GM19043 (cell line): ENCODE data around the gene ZMIZ1.
A peak's percentile ranks its signal among the peaks of the same experiment; 100 is the strongest.

Experiments used
- ATAC-seq: cut with Tn5 transposase; IDR thresholded peaks from one replicate; pipeline ENCODE4 v1.9.1; 2021; ENCODE audit warnings: low read depth; ENCODE audit not compliant: unreplicated experiment

The ZMIZ1 gene

DNA sequence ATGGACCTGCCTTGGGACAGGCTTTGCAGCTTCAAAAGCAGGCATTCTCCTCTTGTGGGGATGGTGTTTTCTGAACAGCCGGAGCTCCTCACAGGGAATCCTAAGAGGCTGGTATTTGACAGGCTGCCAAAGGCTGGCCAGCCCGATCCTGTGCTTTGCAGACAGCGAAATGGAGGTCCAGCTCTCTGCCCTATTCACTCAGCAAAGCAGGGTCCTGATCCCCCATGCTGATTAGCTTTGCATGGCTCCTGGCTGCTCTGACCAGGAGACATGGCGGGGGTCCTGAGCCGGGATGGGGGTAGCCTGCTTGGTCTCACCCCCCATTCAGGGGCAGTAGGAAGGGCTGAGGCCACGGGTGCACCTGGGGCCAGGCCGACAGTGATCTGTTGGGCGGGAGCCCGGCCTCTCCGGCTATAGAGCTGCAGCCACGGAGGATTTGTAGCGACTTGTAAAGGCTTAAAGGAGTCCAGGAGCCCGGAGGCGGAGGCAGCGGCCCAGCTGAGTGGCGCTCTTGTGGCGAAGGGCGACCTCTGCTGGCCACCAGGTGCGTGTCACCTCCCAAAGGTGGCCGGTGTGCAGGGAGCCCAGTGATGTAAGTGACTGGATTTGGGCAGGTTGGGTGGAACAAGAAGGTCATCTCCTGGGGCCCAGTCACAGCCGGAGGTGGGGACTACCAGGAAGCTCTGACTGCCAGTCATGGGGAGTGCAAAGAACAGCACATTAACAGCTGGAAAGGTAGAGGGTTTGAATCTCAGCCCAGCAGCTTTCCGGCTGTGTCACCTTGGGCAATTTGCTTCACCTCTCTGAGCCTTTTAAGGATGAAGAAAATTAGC lies 126.5 kb downstream of the ZMIZ1 start:
- ATAC-seq: peak; percentile 73

DNA sequence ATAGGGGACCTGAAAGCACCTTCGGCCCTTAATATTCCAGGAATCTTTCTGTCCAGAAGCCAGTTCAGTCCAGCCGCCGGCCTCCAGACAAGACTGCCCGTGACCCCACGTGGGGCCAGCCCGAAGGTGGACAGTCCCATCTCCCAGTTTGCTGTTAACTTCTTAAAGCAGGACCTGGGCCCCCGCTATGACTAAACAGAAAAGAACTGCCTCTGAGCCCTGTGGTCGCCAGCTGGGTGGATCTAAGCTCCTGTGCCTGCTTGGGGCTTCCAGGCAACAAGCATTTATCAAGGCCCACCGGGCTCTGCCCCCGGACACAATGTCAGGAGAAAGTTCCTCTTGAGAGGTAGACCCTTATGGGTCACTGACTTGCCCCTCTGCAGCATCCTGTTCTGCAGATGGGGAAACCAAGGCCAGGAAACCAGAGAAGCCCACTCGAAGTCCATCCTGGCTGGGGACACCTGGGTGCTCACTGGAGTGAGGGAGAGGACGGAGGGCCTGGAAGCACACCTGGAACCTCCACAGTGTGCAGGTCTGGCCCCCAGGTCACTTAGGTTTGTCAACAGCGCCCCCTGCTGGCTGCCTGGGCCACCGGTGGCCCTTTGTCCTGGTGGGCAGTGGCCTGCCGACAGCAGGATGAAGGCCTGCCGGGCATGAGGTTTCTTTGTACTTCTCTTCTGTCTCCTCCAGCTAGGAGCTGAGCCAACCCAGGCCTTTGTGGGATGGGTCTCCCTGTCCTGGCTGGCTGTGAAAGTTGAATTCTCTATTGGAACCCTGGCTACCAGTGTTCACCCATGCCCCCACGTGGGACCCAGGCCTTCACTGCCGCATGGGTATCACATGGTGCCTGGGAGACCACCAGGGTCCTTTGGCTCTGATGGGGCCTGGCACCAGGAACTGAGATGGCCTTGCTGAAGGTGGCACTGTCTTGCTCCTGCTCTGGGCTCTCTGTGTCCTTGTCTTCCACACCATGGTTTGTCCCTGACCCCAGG lies 128.0 kb downstream of the ZMIZ1 start:
- ATAC-seq: peak; percentile 45

DNA sequence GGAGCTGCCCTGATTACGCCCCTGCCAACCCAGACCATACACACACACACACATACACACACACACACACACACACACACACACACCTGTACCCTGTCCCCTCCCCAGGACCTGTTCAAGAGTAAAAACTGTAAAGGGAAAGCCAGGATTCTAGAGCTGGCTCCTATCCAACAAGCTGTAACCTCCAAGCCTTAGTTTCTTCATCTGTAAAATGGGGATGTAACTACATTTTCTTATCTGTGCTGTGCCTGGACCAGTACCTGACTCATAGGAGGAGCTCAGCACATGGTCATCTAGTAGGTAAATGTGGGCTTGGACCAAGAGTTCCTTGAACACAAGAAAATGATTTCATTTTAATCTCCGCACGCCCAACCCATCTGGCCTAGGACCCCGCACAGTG lies 128.8 kb downstream of the ZMIZ1 start:
- no peak for ATAC-seq

DNA sequence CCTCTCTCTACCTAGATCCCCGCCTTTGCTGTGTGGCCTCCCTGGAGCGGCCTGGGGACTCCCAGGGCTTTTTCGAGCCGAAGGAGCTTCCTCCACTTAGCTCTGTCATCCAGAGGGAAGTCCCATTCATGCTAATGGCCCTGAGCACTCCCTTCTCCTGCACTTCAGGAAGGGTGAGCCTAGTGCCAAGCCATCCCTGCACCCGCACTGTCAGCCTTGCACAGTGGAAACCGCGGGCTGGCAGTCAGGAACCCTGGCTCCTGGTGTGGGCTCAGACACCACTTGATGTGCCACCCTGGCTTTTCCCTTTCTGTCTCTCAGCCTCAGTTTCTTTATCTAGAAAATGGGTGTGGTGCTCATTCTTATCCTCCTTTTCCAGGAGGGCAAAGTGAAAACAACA lies 131.6 kb downstream of the ZMIZ1 start:
- ATAC-seq: no peak

DNA sequence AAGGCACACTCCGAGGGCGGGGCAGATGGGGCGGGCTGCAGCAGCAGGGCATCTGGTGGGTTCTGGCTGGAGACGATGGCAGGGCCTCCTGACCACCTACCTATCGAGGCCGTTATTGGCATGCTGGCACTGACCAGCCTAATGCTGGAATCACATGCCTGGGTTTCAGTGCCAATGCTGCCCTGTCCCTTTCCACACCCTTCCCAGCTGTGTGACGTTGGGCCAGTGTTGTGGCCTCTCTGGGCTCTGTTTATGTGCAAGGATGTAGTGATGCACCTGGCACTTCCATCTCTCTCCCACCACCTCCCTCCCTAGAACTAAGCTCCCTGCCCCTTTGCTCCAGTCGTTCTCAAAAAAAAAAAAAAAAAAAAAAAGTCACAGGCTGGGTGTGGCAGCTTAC lies 132.9 kb downstream of the ZMIZ1 start:
- no peak for ATAC-seq

DNA sequence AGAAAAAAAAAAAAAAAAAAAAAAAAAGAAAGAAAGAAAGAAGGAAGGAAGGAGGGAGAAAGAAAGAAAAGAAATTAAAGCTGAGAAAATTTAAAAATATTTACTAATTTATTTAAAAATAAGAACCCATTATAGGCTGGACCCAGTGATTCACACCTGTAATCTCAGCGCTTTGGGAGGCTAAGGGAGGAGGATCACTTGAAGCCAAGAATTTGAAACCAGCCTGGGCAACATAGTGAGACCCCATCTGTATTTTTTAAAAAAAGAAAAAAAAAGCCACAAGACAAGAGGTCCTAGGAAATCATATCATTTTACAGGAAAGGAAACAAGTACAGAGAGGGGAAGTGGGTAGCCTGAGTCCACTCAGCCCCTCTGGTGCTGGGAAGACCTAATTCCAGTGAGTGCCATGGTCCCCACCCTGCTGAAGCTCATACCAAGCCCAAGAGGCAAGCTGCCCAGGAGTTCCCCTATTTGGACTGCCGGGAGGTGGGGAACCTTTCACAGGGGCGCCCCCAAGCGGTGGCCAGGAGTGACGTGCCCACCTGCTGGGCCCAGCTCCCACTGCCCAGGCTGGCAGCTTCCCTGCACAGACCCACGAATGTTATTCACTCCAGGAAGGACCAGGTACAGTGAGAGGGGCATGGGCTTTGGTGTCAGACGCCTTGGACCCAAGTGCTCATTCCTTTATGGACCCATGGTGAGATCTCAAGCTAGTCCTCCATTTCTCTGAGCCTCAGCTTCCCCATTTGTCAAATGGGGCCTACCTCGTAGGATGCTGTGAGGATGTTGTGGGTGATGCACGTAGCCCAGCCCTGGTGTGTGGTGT lies 133.6 kb downstream of the ZMIZ1 start:
- no peak for ATAC-seq

DNA sequence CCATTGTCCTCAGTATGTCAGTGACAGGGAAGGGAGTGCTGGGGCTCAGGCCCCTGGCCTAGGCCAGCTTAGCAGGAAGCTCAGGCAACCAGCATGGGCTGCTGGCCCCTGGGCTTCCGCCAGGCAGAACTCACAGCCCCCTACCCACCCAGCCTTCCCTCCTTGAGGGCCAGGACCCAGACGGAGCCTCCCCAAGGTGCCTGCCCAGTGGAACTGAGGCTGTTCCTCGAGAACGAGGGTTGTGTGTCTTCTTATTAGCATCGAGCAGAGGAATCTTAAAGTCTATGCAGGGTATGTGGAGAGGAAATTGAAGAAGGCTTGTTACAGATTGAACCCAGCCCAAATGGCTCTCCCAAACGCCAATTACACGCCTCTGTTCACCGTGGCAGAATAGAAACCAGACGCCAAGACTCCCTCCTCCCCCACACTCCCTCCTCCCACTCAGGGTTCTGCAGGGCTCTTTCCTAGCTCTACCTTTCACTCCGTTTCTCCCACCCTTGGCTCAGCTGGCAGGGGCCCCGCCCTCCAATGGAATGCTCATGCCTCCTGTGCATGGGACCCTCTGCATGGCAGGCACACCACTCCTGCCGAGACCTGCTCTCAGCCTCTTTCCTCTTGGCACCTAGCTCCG lies 134.4 kb downstream of the ZMIZ1 start:
- no peak for ATAC-seq

DNA sequence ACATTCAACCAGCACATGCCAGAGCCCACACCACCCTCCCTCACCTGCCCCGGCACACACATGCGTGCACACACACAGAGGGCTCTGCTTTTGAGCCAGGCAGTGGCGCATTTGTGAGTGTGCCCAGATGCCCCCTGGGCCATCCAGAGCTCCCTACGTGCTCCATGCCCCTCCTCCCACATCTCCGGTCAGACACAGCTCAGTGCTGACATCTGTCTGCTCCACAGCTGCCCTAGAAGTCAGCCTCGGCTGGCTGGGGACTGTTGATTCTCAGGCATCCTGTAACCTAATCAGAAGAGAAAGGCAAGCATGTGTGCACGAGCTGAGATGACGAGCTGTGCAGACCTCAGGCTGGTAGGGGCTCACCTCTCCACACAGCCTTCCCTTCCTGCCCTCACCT lies 135.1 kb downstream of the ZMIZ1 start:
- no peak for ATAC-seq

DNA sequence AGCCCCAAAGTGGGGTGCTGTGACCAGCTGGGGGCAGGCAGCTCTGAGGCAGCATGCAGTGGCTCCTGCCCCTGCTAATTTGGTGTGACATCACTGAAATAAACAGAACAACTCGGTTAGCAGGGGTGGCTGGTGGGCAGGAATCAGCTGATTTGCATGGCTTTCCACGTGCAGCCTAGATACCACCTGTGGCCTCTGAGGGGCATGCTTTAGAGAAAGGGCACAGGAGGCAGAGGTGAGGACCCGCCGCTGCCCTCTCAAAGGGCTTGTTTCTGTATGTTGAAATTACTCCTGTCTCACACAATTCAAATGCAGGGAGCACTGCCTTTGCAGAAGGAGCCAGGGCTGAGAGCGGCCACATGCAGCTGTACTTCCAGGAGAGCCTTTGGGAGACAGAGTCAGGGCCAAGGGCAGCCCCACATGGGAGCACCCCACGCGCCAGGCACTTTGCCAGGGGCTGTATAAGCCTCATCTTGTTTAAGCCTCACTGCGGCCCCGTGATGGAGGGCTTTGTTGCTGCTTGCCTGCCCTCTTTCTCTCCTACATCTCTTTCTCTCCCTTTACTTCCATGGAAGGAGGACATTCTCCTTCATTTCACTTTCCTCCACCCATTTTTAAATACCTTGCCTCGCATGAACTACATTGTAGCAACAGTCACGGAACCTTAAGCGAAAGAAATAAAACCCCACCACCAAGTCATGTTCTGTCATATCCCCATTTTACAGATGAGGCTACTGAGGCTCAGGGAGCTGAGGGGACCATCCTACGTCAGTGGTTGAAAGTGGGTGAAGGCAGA lies 137.7 kb downstream of the ZMIZ1 start:
- no peak for ATAC-seq

DNA sequence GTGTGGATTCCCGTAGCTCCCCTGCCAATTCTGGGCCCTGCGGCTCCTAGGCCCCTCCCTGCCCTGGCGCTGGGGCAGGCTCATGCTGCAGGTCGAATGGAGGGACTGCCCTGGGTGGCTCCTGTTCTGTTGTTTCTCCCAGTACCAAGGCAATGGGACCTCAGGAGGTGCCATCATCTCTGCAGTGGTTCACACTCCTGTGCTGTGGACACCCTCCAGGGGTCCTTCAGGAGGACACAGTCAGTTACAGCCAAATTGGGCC lies 138.3 kb downstream of the ZMIZ1 start:
- no peak for ATAC-seq

DNA sequence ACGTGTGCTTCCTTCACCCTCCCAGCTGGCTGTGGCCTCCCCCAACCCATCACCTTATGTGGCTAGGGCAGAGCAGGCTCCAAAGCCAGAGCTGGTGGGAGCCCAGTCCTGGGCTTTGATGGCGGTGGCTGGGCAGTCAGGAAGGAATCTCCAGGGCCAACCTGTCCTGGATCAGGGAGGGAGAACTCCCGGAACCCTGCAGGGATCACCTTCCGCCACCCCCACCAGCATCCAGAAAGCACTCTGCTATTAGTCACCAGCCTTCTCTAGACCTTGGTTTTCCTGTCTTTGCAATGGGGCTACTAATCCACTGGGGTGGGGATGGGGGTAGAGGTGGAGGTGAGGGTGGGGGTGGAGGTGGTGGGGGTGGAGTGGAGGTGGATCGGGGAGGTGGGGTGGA lies 139.0 kb downstream of the ZMIZ1 start:
- no peak for ATAC-seq

DNA sequence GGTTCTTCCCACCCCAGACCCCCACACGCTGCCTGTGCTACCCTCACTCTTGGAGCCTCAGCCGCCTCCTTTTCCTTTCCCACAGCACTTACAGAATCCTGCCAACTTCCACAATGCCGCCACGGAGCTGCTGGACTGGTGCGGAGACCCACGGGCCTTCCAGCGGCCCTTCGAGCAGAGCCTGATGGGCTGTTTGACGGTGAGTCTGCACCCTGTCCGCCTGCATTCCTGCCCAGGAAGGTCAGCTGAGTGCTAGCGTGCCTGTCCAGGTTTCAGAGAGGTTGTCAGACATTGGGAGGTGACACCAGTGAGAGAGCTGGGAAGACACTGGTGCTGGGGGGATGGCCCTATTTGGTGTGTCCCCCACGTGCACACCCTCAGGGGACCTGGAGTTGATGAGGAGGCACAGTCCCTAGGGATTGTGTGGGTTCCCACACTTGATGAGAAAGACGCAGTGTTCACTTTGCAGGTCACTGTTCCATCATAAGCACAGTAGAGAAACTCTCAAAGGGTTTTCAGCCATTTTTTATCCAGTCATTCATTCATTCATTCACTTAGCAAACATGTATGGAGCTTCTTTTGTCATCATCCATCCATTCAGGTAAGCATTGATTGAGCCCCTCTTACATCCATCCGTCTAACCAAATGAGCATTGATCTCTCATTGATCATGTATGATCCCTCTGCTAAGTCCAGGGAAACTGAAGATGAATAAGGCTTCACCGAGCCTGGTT lies 139.7 kb downstream of the ZMIZ1 start:
- ATAC-seq: no peak

DNA sequence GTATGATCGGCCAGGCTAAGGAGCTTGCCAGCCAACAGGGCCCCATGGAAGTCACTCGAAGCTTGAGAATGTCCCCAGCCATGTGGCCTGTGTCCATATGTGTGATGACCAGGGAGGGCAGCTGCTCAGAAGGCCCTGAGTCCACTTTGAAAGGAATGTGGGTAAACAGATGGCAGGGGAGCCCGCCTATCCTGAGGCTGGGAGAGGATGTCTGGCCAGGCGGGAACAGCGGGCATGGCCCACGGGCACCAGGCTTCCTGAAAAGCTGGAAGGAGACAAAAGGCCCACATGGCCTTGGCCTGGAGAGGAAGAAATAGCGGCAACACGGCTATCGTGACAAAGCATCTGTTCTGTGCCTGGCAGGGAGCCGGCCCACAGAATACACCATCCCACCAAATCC lies 140.6 kb downstream of the ZMIZ1 start:
- no peak for ATAC-seq

DNA sequence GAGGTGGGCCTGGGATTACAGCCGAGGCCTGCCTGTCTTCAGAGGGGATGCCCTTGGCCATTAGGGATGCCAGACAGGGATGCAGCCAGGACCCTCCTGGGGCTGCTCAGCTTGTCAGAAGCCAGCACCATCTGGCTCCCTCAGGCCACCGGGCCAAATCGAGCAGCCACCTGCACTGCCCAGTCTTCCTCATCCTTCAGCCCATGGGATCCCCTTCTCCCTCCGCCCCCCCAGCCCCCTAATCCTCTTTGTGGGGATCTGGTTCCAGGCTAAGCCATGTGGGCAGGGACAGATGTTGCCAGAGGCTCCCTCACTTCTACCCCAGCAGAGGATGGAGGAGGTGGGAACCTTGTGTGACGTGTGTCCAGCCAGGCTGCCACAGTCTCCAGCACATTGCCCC lies 141.1 kb downstream of the ZMIZ1 start:
- no peak for ATAC-seq

DNA sequence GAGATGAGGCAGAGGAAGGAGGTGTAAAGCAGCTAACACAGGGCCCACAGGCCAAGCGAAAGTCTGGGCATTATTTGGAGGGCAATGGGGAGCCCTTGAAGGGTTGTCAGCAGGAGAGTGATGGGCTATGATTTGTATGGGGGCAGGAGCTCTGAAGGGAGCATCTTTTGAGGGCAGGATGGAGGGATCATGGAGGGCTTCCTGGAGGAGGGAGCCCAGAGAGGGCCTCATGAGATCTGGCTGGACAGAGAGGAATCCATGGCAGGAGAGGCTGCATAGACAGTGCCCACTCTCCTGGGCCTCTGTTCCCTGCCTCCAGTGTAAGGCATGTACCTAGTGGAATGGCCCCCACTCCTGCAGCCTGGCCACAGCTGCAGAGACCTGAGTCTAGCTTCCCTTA lies 141.9 kb downstream of the ZMIZ1 start:
- no peak for ATAC-seq

DNA sequence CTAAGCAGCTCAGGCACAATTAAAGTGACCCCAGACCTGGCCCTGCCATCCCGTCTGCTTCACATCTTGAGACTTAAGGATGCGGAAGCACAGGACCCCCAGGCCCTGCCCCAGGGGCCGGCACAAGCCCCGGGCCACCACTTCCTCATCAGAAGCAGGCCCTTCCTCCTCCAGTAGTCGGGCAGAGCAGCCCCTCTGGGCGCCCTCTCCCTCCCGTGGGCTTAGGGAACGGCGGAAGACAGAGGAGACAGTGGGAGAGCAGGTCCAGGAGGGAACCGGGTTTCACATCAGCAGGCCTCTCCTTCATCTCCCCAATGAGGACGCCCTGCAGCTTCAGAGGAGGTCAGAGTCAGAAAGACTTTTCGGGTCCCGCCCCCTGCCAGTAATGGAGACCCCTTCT lies 142.8 kb downstream of the ZMIZ1 start:
- no peak for ATAC-seq

DNA sequence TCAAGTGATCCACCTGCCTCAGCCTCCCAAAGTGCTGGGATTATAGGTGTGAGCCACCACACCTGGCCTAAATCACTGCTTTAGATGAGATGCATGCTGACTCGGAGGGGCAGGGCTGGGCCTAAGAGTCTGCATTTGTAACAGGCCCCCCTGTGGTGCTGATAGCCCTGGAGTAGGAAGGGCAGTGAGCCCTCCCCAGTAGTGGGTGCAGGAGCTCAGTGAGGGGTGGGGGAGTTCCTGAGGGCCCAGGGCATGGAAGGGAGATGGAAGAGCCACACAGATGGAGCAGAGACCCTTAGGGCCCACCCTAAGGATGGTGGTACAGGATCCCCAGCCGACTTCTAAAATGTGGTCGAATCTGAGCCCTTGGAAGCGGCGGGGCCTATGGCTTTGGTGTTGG lies 146.8 kb downstream of the ZMIZ1 start:
- no peak for ATAC-seq

DNA sequence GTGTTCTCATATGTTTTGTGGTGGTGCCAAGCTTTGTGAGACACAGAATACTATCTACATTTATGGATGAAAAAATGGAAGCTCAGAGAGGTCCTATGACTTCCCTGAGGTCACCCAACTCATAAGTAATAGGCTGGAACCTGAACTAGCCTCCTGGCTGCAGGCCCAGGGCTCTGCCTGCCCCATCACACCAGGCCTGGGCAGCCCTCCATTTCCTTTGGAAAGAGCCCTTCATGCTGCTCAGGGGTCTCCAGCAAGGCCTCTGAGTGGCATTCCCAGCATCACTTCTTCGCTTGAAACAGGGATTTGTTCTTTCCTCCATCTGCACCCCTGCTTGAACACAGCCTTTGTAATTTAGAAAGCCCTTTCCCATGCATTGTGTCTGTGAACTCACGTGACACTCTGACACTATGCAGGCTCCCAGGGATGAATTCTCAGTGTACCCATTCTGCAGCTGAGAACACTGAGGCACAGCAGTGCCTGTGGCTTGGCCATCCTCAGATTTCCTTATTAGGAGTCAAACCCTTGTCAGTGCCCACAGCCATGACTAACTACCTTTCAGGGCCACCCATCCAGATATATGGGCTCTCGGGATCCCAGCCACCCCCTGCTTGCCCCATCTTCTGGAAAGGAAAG lies 150.7 kb downstream of the ZMIZ1 start:
- no peak for ATAC-seq

DNA sequence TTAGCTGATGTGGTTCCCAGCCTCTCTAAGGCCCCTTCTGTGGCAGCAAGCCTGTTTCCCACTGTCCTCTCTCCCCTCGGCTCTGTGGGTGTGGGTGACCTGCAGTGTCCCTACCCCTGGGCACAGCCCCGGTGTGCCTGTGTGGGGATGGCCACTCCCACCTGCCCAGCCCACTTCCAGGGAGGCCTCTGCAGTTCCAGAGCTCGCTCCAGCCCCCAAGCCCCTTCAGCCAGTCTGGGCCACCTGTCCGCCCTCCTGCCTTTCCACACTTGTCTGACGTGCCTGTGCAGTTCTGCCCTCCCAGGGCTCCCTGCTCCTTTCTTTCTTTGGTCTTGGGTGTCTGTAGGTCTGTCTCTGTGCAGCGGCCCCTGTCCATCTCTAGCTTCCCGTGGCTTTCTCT lies 151.5 kb downstream of the ZMIZ1 start:
- ATAC-seq: no peak
